Astrocyte (in vitro differentiated cells and primary cell): ENCODE data around the gene CASK.

Experiments used
- EZH2 ChIP-seq: IDR thresholded peaks from 2 replicates; pipeline ENCODE4 v1.6.1; 2012; ENCODE audit warnings: mild to moderate bottlenecking, low read length, inconsistent platforms; ENCODE audit not compliant: insufficient read depth
- TF ChIP-seq, protein P1 (sequence below): IDR thresholded peaks from 2 replicates; pipeline ENCODE4 v1.5.1; 2011; ENCODE audit warnings: low read depth, mild to moderate bottlenecking, inconsistent platforms, low read length, moderate library complexity; ENCODE audit not compliant: insufficient read depth

DNA sequence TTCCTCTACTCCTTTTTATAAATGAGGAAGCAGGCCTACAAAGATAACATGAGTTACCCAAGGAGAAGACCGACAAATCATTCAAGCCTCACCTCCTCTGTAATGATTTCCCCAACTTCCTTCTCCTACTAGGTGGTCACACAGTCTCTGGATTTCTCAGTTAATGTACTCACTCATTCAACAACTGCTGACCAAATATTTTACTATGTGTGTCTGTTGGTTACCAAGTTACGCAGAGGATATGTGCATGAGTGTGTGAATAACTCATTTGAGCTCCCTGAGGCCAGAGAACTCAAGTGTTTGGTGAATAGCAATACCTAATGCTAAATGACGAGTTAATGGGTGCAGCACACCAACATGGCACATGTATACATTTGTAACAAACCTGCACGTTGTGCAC, 10.4 kb downstream of the CASK start:
- no peak for TF ChIP-seq EZH2
- TF ChIP-seq, protein P1, sequence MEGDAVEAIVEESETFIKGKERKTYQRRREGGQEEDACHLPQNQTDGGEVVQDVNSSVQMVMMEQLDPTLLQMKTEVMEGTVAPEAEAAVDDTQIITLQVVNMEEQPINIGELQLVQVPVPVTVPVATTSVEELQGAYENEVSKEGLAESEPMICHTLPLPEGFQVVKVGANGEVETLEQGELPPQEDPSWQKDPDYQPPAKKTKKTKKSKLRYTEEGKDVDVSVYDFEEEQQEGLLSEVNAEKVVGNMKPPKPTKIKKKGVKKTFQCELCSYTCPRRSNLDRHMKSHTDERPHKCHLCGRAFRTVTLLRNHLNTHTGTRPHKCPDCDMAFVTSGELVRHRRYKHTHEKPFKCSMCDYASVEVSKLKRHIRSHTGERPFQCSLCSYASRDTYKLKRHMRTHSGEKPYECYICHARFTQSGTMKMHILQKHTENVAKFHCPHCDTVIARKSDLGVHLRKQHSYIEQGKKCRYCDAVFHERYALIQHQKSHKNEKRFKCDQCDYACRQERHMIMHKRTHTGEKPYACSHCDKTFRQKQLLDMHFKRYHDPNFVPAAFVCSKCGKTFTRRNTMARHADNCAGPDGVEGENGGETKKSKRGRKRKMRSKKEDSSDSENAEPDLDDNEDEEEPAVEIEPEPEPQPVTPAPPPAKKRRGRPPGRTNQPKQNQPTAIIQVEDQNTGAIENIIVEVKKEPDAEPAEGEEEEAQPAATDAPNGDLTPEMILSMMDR, result no peak
